NB4 (cell line): Measurements from ENCODE around the gene LBX1.

Source experiments
- CTCF ChIP-seq: IDR thresholded peaks from one replicate; pipeline ENCODE4 v1.5.1; 2012; ENCODE audit warnings: low read depth, low read length
- MAX ChIP-seq: IDR thresholded peaks from 2 replicates; pipeline ENCODE4 v1.6.1; 2011; ENCODE audit warnings: low read depth, low read length
- MYC ChIP-seq: IDR thresholded peaks from 2 replicates; pipeline ENCODE4 v1.6.1; 2011; ENCODE audit warnings: low read depth, low read length
- POLR2A ChIP-seq: IDR thresholded peaks from 2 replicates; pipeline ENCODE4 v1.6.1; 2011; ENCODE audit warnings: mild to moderate bottlenecking; ENCODE audit not compliant: insufficient read length; ENCODE audit errors: extremely low read depth

GRCh38 chr10:101260764-101261481, 31.7 kb upstream of the LBX1 start:
- no peak for TF ChIP-seq POLR2A
- TF ChIP-seq CTCF = no peak
- no peak for TF ChIP-seq MAX
- TF ChIP-seq MYC = no peak
